KBM-7 (cell line): ENCODE results near the gene SPOCK1.
A peak's percentile ranks its signal among the peaks of the same experiment; 100 is the strongest.

ENCODE experiments used
- DNase-seq: peaks from one replicate; pipeline ENCODE4 v3.0.0-alpha.2; 2015
- in situ Hi-C: fragments of 300-500 bp; cut with MboI; formaldehyde crosslinking; loops from 2 replicates; pipeline ENCODE4 v1.14.3; 2020; ENCODE audit warnings: low sequenced_read_pairs, low pct_unique_long_range_greater_than_20kb, mixed read lengths

Gene SPOCK1

GRCh38 chr5:137347865-137348264, 151.3 kb downstream of the SPOCK1 start:
- in situ Hi-C loops: no loop called here
- DNase-seq: no peak

GRCh38 chr5:137346281-137346680, 152.8 kb downstream of the SPOCK1 start:
- in situ Hi-C loops: no loop called here
- no peak for DNase-seq

GRCh38 chr5:137345396-137345795, 153.7 kb downstream of the SPOCK1 start:
- in situ Hi-C loops: no loop called here
- DNase-seq: no peak

- peak; percentile 49 for DNase-seq
- in situ Hi-C loops: no loop called here
These were observed 154.3 kb downstream of the SPOCK1 start for GRCh38 chr5:137344723-137345322.

GRCh38 chr5:137344021-137344420, 155.1 kb downstream of the SPOCK1 start:
- in situ Hi-C loops: no loop called here

GRCh38 chr5:137342764-137343163, 156.4 kb downstream of the SPOCK1 start:
- no peak for DNase-seq
- in situ Hi-C loops: no loop called here

More at GRCh38 chr5:137344021-137344420, 155.1 kb downstream of the SPOCK1 start:
- DNase-seq: no peak

- DNase-seq: no peak
- in situ Hi-C loops: no loop called here
These were observed 157.3 kb downstream of the SPOCK1 start for GRCh38 chr5:137341831-137342230.

- no peak for DNase-seq
- in situ Hi-C loops: no loop called here
These were observed 158.2 kb downstream of the SPOCK1 start for GRCh38 chr5:137340881-137341280.

- DNase-seq: no peak
- in situ Hi-C loops: no loop called here
These were observed 162.5 kb downstream of the SPOCK1 start for GRCh38 chr5:137336565-137337120.

- no peak for DNase-seq
- in situ Hi-C loops: no loop called here
These were observed 163.0 kb downstream of the SPOCK1 start for GRCh38 chr5:137336161-137336560.

GRCh38 chr5:137335493-137335892, 163.6 kb downstream of the SPOCK1 start:
- in situ Hi-C loops: no loop called here
- no peak for DNase-seq

GRCh38 chr5:137333928-137334327, 165.2 kb downstream of the SPOCK1 start:
- in situ Hi-C loops: no loop called here
- DNase-seq: no peak

GRCh38 chr5:137333475-137333874, 165.7 kb downstream of the SPOCK1 start:
- in situ Hi-C loops: no loop called here
- DNase-seq: no peak

GRCh38 chr5:137332296-137332695, 166.8 kb downstream of the SPOCK1 start:
- in situ Hi-C loops: no loop called here
- DNase-seq: no peak

GRCh38 chr5:137329586-137330296, 169.4 kb downstream of the SPOCK1 start:
- in situ Hi-C loops: no loop called here
- DNase-seq: no peak

GRCh38 chr5:137328991-137329390, 170.1 kb downstream of the SPOCK1 start:
- no peak for DNase-seq
- in situ Hi-C loops: no loop called here

- in situ Hi-C loops: no loop called here
- DNase-seq: no peak
These were observed 170.7 kb downstream of the SPOCK1 start for GRCh38 chr5:137328463-137328862.

GRCh38 chr5:137325721-137326120, 173.4 kb downstream of the SPOCK1 start:
- in situ Hi-C loops: no loop called here
- DNase-seq: no peak

GRCh38 chr5:137320056-137321045, 178.8 kb downstream of the SPOCK1 start:
- DNase-seq: peak; percentile 69
- in situ Hi-C loops: no loop called here
